NOMO-1 (cell line): ENCODE measurements around the gene GRIP2.

Source experiments
- DNase-seq, 2 experiments: peaks; one replicate each; lab custom pipeline; 2025; ENCODE audit not compliant: unreplicated experiment in 2 of 2; lab: John Stamatoyannopoulos, UW

The GRIP2 gene

DNA sequence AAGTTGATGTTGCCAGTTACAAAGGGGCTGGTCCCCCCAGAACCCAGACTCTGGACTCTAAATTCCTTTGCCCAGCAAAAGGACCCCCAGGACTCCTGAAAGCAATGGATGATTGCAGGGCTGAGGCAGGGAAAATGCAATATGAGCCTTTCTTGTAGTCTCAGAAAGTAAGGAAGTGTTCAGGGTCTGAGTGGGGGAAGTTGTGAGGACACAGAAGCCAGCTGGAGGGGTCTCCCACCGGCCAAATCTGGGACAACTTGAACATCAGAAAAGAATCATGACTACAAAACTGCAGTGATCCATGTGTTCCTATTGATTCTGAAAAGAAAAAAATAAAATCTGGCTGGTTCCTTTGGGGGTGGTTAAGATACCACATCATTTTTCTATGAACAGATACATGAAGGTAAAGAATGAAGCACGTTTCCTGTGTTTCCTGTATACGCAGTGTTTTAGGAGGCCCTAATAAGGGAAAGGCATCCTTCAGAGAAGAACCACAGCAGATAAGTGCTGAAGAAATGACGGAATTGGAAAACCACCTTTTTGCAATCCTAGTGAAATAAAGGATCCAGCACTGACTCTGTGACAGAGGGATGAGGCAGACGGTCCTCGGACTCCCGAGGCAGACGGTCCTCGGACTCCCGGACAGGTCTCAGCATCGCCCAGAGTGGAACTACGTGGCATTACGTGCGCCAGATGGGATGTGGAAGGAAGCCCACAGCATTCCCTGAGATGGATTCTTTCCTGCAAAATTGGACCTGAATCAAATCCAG, 22.2 kb upstream of the GRIP2 start:
- no peak for DNase-seq

DNA sequence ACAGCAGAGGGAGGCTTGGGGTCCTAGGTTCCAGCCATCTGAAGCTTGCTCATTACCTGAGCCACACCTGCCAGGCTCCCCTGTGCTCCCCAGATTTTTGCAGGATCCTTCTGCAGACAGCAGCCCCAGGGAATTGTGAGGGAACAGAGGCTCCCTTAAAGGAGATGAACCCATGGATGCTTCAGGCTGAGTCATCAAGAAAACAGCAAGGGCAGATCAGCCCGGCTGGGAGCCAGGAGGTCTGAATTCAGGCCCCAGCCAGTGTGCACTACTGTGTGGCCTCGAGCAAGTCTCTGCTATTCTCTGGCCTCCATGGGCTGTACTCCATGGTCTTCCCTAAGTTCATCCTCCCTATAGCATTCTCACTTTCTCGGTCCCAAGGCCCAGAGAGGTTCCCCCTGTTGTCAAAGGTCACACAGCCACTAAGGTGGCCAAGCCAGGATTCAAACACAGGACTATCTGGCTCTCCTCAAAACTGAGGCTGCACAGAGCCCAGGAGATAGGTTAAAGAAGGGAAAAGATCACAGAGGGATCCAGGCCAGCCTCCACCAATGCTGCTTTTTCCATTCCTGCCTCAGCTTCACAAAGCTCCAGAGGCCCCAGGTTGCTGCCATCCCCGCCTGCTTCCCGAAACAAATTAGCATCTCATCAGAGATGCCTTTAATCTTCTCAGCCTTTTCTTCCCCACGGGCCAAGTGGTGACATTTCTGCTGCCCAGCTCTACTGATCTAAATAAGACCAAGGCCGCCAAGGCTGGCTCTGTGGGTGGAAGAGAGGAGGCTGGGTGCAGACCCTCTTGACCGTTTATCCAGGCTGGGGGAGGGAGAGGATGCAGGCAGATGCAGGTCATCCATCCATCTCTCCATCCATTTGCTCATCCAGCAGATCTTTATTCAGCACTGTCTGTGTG, 21.2 kb upstream of the GRIP2 start:
- DNase-seq = no peak

DNA sequence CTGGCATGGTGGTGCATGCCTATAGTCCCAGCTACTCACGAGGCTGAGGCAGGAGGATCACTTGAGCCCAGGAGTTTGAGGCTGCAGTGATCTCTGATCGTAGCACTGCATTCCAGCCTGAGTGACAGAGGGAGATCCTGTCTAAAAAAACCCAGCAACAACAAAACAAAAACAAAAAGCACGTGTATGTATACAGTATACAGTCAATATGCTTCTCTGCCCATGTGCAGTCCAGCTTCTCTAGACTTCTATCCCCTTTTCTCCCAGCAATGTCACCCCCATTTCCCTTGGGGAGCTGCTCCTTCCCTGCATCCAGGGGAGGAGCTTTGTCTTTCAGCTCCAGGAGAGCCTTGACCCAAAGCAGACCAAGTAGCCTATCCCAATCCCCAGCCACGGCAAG, 20.0 kb upstream of the GRIP2 start:
- DNase-seq = no peak

DNA sequence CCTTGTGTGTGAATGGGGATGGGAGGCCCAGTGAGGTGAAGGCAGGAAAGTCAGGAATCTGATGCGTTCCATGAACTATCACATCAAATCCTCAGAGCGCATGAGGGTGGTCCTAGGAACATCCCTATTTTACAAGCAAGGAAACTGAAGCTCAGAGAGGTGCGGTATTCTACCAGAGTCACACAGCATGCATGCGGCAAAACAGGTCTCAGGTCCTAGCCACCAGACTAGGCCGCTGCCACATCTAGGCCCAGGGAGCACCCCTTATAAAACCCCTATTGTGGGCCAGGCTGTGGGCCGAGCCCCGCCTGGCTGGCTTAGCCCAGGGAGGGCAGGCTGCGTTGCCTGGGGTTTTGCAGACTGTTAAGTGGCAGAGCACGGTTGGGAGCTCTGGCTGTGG, 17.9 kb upstream of the GRIP2 start:
- DNase-seq = no peak

DNA sequence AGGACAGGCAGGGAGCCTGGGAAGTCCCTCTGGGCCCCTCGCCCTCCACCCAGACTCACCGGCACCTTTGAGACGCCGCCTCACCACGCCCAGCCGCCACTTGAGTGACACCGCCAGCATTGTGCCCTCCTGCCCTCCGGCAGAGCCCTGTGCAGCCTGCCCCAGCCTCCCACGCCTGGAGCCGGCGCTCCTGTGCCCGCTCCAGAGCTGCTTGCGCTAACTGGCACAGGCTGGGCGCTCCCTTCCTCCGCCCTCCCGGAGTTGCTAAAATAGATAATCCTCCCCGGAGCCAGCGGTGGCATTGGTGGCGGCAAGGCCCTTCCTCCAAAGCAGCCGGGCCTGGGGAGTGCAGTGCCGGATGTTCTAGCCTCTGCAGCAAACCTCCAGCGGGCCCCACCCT, 15.7 kb upstream of the GRIP2 start:
- DNase-seq = no peak

DNA sequence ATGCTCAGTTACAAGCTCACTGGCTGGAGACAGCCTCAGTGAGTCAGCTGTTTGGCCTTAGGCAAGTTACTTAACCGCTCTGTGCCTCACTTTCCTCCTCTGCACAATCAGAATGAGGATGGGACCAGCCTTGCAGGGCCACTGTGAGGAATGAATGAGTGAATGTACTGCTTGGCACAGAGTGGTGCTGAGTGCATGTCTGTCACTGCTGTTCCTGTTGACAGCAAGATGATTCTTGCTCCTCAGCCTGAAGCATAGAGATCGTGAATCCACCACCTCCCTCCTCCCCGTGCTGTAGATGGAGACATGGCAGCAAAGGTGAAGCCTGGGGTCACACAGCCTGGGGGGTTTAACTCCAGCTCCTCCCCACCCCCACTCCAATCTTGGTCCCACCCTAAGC, 14.6 kb upstream of the GRIP2 start:
- DNase-seq = no peak

DNA sequence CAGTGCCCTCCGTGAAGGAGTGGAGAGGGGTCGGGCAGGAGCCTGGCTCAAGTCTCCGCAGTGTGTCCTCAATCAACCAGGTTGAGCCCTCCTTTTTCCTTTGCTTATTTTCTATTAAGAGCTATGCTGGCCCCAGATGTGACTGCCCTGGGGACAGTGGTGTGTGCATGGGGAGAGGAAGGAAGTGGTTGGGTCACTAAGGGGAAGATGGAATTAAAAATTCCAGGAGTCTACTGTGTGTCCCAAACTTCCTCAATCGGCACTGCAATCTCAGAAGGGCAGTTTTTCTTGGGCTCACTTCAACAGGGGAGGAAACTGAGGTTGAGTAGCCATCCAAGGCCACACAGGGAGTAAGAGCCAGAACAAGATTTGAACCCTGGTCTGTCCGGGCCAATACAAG, 13.7 kb upstream of the GRIP2 start:
- DNase-seq = no peak

DNA sequence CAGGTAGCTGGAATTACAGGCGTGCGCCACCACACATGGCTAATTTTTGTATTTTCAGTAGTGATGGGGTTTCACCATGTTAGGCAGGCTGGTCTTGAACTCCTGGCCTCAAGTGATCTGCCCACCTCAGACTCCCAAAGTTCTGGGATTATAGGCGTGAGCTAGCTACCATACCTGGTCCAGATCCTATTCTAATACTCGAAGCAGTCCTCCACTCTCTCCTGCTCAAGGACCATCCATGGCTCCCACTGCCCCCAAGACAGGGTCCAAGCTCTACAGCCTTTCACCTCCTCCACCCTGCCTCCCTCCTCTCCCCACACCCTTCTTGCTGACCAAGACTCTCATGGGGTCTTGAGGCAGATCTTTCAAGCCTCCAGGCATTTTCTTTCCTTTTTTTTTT, 12.6 kb upstream of the GRIP2 start:
- no peak for DNase-seq

DNA sequence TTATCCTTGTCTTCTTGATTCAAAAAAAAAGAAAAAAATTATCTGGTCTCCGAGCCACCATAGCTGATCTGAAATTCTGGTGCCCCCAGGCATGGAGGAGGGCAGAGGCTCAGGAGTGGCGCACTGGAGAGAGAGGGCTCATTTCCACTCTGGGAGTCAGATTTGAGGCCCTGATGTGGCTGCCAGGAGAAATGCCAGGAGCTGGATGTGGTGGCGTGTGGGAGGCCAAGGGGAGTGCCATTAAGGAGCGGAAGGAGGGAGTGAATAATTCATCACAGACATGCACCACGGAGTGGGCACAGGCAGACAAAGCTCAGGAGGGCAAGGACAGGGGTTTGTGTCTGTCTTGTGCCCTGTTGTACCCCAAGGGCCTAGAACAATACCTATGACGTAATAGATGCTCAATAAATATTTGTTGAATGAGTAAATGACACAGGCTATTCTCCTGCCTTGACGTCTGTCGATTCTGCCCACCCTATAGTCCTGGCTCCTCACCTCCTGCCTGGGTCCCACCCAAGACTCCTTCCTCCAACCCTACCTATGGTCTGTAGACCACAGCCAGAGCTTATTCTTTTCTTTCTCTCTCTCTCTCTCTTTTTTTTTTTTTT, 12.0 kb upstream of the GRIP2 start:
- no peak for DNase-seq

DNA sequence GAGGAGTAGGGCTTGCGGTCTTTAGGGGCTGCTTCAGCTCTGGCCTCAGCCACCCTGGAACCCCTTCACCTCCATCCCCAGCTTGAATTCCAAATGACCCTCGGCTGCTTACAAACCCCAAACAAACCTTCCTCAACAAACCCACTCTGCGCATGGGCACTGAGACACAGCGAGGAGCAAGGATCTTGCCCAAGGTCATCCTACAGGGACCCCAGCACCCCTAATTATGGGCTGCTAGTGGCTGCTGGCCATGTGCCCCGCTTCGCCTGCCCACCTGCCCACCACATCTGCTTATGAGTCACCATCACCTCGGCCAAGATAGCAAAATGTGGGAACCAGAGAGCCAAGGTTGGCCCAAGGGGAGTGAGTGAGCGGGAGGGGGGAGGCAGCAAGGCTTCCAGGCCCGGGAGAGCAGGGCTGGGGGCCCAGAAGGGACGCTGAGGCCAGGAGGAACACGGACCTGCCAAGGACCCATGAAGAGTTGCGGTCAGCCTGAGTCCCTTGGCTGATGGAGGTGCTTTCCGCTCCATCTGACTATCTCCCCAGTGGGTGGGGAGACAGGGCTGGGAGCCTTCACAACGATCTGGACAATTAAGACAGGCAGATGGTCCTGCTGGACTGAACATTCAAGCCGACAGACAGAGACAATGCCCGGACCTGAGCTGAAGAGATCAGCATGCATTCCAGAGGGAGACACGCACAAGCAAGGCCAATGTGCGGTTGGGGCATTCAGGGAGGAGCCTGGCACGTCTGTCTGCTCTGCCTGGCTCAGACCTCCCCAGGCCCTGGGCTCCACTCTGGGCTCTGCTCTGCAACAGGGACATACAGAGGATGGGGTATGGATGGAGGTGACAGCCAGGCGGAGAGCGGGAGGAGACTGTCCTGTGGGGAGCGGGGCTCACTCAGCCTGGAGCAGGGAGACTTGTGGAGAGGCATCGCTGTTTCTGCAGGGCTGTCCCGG, 10.8 kb upstream of the GRIP2 start:
- no peak for DNase-seq

DNA sequence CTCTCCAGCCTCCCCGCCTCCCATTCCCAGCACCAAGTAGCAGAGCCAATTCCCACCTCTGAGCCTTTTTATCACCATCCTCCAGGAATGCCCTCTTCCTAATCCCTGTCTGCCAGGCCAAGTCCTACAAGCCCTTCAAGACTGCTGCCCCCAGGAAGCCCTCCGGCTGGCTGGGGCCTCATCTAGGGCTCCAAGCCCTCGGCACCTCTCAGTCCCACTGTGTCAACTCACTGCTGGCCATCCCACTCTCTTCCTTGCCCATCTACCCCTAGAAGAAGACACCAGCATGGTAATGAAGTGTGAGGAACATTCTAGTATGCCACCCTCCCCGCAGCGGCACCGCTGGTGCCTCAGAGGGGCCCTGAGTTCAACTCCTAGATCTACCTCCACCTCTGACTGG, 10.0 kb upstream of the GRIP2 start:
- DNase-seq = no peak

DNA sequence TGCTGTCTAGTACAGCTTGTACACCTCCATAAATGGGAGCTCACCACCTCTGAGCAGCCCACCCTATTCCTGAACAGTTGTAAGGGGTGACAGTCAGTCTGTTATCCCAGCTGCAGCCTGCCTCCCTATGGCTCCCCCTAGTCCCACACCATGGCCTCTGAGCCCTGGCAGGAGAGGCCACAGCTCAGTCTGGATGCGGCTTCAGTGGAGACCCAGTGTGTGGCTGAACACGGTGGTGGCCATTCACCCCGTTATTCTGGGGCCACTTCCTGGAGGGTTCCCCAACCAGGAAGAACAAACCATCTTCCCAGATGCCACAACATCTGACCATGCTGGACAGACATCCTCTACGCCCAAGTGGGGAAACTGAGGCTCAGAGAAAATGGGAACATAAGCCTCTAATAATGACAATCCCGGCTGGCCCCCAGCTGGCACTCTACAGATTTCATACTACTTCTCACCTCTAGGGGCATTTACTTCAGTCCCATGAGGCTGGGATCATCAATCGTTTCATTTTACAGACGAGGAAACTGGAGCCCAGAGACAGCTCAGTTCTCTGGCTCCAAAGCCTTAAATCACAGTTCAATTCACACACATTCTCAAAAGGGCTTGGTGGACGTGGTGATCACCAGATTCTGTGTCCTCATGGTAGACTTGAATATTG, 9.2 kb upstream of the GRIP2 start:
- no peak for DNase-seq

DNA sequence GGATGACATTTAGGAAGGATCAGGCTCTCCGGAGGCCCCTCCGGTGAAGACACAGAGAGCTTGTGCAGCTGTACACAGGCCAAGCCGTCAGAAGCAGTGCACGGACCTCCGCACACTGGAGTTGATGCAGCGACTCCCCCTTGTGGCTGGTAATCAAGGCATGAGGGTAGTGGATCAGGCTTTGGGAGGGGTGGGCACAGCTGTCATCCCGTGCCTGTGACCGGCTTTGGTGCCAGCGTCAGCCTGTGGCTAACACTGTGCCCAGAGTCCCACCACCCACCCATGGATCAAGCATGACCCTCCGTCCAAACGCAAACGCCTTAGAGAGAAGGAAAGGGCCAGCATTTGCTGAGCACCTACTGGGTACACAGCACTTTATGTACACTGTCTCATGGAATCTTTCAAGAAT, 8.2 kb upstream of the GRIP2 start:
- peak in 1 of 2 experiments; percentile 10 for DNase-seq

DNA sequence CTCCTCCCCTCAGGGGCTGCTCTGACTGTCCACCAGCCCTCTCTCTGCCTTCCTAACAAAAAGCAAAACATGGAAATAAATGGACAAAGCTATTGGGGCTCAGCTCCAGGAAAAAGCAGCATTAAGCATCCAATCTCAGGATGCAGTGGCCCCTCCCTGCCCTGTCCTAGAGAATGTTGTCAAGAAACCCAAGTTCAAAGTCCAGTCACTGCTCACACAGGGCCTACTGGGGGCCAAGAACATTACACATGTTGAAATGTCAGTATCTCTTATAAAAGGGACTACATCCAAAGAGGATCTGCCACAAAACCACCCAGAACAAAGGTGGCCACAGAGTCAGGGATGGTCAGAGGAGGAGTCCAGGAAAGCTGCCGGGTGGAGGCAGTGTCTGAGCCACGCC, 7.6 kb upstream of the GRIP2 start:
- no peak for DNase-seq

DNA sequence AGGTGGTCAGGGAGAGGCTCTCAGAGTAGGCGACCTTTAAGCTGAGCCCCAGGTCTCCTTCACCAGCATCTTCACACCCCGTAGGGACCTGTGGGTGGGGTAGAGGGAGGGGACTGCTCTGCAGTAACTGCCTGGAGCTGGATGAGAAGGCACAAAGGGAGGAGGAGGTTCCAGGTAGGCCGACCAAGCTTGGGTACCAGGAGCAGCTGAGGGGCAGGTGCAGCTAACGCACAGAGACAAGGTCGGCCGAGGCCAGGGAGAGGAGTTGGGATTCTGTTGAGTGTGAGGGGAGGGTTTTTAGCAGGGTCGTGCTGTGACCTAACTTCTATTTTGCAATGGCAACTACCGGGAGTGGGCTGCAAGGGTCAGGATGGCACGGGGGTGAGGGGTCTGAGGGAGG, 5.9 kb upstream of the GRIP2 start:
- DNase-seq = no peak

DNA sequence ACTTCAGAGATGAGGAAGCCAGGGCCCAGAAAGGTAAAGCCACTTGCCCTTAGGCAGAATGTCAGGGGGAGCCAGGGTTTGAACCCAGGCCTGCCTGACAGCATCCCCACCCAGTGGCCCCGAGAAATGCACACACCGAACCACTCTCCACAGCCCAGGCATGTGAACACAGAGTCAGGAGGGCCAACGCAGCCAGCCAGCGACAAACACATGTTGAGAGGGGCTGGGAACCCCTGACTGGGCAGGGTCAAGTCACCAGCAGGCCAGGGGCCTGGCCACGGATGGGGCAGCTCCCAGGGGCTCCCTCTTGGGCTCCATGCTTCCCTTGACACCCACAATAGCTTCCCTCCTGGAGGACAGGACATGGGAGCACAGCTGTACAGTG, 5.1 kb upstream of the GRIP2 start:
- no peak for DNase-seq

DNA sequence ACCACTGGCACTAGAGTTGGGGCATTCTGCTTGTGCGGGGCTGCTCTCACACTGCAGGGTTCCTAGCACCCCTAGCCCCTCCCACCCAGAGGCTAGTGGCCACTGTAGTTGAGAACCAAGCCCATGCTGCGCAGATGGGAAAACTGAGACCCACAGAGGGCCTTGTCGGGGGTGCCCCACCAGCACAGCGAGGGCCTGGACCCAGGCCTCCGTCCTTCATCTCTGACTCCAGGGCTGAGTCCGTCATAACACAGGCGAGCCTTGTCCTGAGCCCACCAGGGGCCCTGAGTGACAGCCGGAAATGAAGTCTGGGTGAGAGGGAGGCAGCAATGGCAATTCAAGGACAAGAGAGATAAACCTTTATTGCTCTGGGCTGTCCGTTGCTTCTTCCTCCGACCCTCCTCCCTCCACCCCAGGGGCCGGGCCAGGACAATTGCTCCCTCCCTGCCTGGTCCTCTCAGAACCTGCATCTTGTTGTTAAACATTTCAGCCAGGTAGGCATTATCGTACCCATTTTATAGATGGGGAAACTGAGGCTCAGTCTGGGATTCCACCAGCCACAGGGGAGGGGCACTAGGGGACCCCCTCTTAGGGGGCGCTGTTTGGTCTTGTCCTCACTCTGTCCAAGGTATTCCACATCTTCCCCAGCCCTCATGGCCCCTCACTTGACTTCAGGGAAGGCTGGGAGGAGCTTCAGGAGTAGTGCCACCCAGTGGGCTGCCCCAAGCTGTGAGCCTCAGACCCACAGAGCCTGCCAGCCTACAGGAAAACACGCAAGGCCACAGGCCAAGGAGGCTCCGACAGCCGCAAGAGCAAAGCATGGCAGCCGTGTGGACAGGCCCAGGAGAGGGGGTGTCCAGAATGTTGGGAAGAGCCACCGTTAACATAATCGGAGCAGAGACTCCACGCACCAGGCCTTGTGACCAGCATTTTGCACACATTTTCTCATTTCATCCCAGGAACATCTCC, 4.4 kb upstream of the GRIP2 start:
- DNase-seq = no peak

DNA sequence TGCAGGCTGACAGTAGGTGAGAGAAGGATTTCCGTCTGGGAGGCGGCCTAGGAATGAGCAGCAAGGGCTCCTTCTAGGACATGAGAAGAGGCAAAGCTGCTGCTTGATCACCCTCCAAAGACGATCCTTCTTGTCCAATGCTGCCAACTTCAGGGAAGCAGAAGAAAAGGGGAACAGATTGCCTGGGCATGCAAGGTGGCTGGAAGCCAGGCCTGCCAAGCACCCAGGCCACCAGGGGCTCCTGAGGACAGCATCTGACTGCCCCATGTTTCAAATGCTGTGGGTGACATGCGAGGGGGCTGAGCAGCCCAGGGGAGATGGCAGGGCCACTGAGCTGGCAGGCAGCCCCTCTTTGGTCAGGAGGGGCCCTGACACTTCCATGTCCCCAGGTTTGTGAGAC, 3.3 kb upstream of the GRIP2 start:
- DNase-seq = no peak

DNA sequence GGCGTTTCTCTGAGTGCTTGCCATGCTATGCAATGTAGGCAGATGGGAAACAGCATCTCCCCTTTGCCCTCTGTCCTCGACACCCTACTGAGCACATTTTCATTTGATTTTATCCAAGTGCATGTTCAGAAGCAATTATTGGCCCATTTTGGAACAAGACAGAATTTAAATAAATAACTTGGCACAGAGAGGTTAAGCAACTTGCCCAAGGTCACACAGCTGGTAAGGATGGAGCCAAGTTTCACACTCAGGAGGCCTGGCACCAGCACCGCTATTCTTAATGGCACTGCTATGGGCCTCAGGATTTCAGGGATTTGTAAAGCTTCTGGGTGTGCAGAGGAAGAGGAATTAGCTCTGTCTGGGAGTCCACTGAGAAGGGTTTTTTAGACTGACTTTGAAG, 2.5 kb upstream of the GRIP2 start:
- no peak for DNase-seq
